GM21360 (cell line): Measurements from ENCODE around the gene CORO2B.
"Not testable (repeated sequence)": the region's sequence is repeated elsewhere in the genome, so short reads cannot be mapped to it uniquely, and the experiment has no call there.

Experiments
- ATAC-seq: cut with Tn5 transposase; IDR thresholded peaks from one replicate; pipeline ENCODE4 v1.9.1; 2021; ENCODE audit warnings: mild to moderate bottlenecking, moderate library complexity; ENCODE audit not compliant: unreplicated experiment

The CORO2B gene

GRCh38 chr15:68718468-68718867 lies 139.7 kb downstream of the CORO2B start:
- no peak for ATAC-seq

GRCh38 chr15:68719051-68719450 lies 140.3 kb downstream of the CORO2B start:
- no peak for ATAC-seq

GRCh38 chr15:68719672-68720071 lies 140.9 kb downstream of the CORO2B start:
- ATAC-seq, result no peak

- ATAC-seq, result no peak
These were observed 143.1 kb downstream of the CORO2B start for GRCh38 chr15:68721886-68722285.

- ATAC-seq, result no peak
These were observed 146.9 kb downstream of the CORO2B start for GRCh38 chr15:68725736-68726135.

DNA sequence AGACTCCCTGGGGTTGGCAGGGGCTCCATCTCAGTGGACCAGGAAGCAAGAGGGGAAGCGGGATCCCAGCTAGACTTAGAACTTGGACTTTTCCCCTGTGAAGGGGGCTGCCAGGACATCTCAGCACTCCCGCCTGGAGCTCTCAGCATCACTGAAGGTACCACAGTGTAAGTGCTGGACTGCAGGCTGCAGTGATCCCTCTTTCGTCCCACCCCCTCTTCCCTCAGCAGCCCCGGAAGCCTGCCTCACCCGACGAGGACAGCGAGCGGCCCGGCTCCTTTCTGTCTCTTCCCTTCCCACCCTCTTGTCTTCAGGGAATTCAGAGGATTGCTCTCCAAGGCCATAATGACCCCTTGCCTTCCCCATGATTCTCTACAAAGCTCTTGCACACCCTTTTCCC lies 147.5 kb downstream of the CORO2B start:
- no peak for ATAC-seq

GRCh38 chr15:68729789-68730411 lies 151.1 kb downstream of the CORO2B start:
- ATAC-seq, result no peak

DNA sequence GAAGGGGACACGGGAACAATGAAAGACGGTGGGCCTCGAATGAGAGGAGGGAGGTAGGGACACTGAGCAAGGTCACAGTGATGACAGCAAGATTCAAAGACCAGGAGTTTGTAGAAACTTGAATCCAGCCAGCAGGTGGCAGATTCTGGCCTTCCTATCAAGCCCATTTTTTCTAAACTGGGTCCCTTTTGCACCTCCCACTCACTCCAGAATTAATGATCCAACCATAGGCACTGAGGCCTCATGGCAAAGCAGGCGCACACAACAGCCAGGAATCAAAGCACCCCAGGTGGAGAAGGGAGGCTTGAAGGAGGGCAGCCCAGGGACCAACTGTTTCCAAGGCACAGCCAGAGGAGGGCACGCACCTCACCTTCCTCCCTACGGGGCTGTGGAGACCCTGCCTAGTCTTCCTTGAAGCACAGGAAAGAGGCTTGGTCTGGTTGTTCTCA lies 151.7 kb downstream of the CORO2B start:
- no peak for ATAC-seq

DNA sequence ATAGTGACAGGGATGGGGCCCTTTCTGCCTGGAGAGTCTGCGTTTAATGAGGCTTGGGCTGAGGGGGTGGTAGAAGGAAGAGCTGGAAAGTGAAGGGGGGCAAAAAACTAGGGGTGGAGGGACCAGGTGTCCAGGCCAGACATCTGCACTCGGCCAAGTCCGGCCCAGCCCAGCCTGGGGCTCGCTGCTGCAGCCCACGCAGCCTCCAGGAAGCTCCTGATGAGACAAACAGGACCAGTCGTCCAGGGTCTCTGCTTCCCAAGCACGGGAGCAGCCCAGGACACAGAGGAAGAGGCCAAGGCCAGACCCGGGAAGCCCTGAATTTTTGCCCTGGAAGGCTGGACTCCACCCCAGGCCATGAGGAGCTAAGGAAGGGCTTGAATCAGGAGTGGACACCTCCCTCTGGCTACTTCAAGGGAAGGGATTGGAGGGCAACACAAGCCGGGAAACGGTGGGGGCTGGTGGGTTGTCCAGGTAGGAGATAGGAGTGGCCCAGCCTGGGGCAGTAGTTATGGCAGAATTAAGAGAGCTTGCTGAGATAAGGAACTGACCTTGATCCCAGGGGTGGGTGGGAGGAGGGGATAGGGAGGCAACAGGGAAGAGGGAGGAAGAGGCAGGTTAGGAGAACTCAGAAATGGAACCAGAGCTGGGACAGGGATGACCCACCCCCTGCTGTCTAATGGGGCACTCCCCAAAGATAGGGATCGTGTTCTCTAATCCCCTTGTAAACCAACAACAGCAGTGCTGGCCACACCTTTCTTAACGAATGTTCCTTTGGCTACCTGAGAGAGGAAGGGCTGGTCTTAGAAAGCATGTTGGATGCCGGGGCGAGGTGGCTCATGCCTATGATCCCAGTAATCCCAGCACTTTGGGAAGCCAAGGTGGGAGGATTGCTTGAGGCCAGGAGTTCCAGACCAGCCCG lies 152.4 kb downstream of the CORO2B start:
- no peak for ATAC-seq

GRCh38 chr15:68732451-68732850 lies 153.7 kb downstream of the CORO2B start:
- no peak for ATAC-seq

DNA sequence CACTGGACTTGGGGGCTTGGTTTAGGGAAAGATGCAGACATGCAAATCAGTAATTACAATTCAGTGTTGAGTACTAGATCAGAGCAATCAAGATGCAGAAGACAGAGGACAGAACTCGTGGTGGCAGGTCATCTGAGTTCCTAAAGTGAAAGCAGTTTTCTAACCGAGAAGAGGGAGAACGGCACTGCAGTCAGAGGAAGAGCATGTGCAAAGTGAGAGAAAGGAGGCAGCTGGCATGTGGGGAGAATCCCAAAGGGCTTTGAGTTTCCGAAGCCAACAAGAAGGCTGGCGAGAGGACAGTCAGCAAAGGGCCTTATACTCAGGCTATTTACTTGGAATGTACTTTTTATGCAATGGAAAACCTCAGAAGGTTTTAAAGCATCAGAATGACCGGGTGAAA lies 154.9 kb downstream of the CORO2B start:
- ATAC-seq, result no peak

DNA sequence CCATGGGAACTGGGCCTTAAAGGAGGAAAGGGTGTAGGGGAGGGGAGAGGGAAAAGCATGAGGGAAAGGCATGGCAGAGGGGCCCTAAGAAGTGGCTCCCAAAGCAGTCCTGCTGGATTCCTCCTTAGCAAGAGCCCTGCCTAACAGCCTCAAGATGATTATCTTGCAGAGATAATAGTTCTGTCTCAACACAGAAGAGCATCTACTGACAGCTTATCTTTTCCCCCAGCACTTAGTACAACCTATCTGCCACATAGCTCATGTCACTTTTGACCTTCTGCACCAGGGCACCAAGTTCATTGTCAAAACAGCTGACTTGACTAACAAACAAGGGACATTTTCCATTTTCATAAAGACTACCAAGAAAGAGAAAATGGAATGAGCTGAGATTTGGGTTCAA lies 155.6 kb downstream of the CORO2B start:
- ATAC-seq, result no peak

DNA sequence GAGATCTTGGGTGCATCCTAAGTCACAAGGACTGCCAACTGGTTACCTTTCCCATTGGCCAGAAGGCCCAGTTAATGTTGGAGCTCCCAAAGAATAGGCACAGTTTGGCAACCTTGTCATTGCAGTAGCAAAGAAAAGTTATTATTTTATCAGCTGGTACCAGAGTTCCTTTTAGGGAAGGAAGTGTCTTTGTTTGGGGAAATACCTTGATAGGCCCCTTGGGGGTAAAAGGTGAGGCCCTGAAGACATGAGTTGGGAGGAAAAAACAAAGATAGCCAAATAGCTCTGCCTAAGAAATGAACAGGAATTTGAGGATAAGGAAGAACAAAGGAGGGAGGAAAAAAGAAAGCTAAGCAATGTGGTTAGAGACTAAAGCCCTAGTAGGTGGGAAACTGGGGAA lies 156.1 kb downstream of the CORO2B start:
- no peak for ATAC-seq

GRCh38 chr15:68735610-68736009 lies 156.8 kb downstream of the CORO2B start:
- ATAC-seq, result no peak

DNA sequence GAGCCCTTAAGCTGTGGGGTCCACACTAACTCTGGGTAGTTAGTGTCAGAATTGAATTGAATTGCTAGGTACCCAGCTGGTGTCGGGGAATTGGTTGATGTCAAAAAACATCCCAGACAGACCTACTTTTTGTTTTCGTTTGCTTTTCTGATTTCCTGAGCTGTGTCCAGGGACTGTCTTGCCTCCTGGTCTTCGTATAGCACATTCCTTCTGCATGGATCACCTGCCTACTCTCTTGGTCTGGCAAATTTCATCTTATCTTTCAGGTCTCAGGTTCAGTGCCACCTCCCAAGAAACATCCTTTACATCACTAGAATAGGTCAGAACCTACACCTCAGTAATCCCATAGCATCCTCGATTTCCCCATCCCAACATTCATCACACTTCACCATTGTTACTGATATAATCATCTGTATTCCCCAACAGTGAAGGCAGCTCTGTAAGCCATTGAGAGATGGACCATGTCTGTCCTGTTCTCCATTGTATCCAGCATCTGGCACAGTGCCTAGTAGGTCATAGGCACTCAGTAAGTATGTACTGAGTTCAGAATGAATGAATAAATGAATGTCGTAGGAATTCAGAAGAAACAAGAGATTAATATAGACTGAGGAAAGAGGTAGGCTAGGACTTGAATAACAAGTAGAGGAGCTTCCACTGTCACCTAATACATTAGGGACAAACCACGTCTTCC lies 160.7 kb downstream of the CORO2B start:
- ATAC-seq, result no peak

GRCh38 chr15:68743256-68743655 lies 164.5 kb downstream of the CORO2B start:
- no peak for ATAC-seq

- ATAC-seq, result no peak
These were observed 170.6 kb downstream of the CORO2B start for GRCh38 chr15:68749365-68749764.

- ATAC-seq, result no peak
These were observed 171.0 kb downstream of the CORO2B start for GRCh38 chr15:68749793-68750192.

DNA sequence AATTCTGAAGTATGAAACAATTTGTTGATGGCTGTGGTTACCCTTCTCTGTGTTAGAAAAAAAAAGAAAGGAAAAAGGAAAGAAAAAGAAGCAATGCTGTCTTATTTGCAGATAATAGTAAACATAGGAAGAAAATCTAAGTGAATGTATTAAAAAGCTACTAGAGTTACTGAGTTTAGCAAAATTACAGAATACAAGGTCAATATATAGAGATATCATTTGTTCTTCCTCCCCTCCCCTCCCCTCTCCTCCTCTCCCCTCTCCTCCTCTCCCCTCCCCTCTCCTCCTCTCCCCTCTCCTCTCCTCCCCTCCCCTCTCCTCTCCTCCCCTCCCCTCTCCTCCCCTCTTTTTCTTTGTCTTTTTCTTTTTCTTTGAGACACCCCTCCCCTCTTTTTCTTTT lies 172.8 kb downstream of the CORO2B start:
- no peak for ATAC-seq

GRCh38 chr15:68755731-68756130 lies 176.9 kb downstream of the CORO2B start:
- no peak for ATAC-seq

DNA sequence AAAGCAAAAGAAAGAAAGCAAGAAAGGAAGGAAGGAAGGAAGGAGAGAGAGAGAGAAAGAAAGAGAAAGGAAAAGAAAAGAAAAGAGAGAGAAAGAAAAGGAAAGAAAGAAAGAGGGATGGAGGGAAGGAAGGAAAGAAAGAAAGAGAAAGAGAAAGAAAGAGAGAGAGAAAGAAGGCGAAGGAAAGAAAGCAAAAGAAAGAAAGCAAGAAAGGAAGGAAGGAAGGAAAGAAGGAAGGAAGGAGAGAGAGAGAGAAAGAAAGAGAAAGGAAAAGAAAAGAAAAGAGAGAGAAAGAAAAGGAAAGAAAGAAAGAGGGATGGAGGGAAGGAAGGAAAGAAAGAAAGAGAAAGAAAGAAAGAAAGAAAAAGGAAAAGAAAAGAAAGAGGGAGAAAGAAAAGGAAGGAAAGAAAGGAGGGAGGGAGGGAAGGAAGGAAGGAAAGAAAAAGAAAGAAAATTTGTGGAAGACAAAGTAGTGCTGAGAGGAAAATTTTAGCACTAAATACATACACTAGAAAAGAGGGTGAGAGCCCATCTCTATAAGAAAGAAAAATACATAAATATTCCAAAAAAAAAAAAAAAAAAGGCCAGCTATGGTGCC lies 181.3 kb downstream of the CORO2B start:
- ATAC-seq, result not testable (repeated sequence)
